Measurements from ENCODE around the gene PDLIM1. TPM values are rescaled to one million over a fixed set of nuclear protein-coding genes. Genes with fewer than 3 reads are reported as not detected.
A peak's percentile ranks its signal among the peaks of the same experiment; 100 is the strongest.

Gene PDLIM1
- total and polyA plus RNA-seq, 2 donors (not counting 1 experiment from before 2014, with no cell fraction given): 24.3 to 390 TPM

- Histone ChIP-seq H3K36me3 (ENCODE audit: control insufficient read depth, insufficient read depth, low read length) (no peaks in the 10 kb centered on the region), H3K4me2 (ENCODE audit: extremely low read depth, insufficient read depth, low read length) (no peak overlapping the region), H3K27me3 (ENCODE audit: control insufficient read depth, insufficient read depth, low read length) (no peaks in the 10 kb centered on the region), H2AFZ (ENCODE audit: low read length) (no peak overlapping the region), H3K27ac (ENCODE audit: insufficient read depth, low read length) (no peak overlapping the region), H3K4me1 (ENCODE audit: control insufficient read depth, extremely low read depth, insufficient read depth, low read length) (peaks cover 5% of the 10 kb centered on the region), H3K9me3 (ENCODE audit: control insufficient read depth, insufficient read depth, low read depth, low read length) (no peaks in the 10 kb centered on the region), H3K4me3 (replicated peaks in 1 of 4; ENCODE audit: control extremely low read depth in 1 of 4, insufficient read depth in 1 of 4, low read depth in 3 of 4, low read length in 4 of 4) (no peak overlapping the region), H3K9ac (ENCODE audit: insufficient read depth, low read length) (no peak overlapping the region), H4K20me1 (ENCODE audit: control insufficient read depth, extremely low read depth, insufficient read depth, low read length) (no peaks in the 10 kb centered on the region), H3K79me2 (ENCODE audit: control insufficient read depth, insufficient read depth, low read length) (no peaks in the 10 kb centered on the region)
- no peak for DNase-seq (ENCODE audit: low read depth in 2 of 2)
- no peak for TF ChIP-seq EZH2 (IDR thresholded peaks at IDR 0.05; ENCODE audit: low read length, missing control alignments)
- TF ChIP-seq, protein P1, sequence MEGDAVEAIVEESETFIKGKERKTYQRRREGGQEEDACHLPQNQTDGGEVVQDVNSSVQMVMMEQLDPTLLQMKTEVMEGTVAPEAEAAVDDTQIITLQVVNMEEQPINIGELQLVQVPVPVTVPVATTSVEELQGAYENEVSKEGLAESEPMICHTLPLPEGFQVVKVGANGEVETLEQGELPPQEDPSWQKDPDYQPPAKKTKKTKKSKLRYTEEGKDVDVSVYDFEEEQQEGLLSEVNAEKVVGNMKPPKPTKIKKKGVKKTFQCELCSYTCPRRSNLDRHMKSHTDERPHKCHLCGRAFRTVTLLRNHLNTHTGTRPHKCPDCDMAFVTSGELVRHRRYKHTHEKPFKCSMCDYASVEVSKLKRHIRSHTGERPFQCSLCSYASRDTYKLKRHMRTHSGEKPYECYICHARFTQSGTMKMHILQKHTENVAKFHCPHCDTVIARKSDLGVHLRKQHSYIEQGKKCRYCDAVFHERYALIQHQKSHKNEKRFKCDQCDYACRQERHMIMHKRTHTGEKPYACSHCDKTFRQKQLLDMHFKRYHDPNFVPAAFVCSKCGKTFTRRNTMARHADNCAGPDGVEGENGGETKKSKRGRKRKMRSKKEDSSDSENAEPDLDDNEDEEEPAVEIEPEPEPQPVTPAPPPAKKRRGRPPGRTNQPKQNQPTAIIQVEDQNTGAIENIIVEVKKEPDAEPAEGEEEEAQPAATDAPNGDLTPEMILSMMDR (conservative IDR thresholded peaks at IDR 0.05 in 1 of 2, IDR thresholded peaks at IDR 0.05 in 1 of 2; ENCODE audit: low read depth in 1 of 2, low read length in 2 of 2): no peak
Measured at GRCh38 chr10:95296764-95297163, 6.0 kb upstream of the PDLIM1 start.

- H3K27ac ChIP-seq (ENCODE audit: insufficient read depth, low read length): no peak overlapping the region
- H3K4me2 ChIP-seq (ENCODE audit: extremely low read depth, insufficient read depth, low read length): peak overlapping the region; percentile 84
- H3K4me1 ChIP-seq (ENCODE audit: control insufficient read depth, extremely low read depth, insufficient read depth, low read length): peaks cover 5% of the 10 kb centered on the region
- H3K9me3 ChIP-seq (ENCODE audit: control insufficient read depth, insufficient read depth, low read depth, low read length): no peaks in the 10 kb centered on the region
- H3K4me3 ChIP-seq (replicated peaks in 1 of 4; ENCODE audit: control extremely low read depth in 1 of 4, insufficient read depth in 1 of 4, low read depth in 3 of 4, low read length in 4 of 4): peak overlapping the region; percentile 34 to 56 (median 42)
- H3K27me3 ChIP-seq (ENCODE audit: control insufficient read depth, insufficient read depth, low read length): no peaks in the 10 kb centered on the region
- H3K79me2 ChIP-seq (ENCODE audit: control insufficient read depth, insufficient read depth, low read length): peaks cover 2% of the 10 kb centered on the region
- peak overlapping the region; percentile 92 for H2AFZ ChIP-seq (ENCODE audit: low read length)
- H4K20me1 ChIP-seq (ENCODE audit: control insufficient read depth, extremely low read depth, insufficient read depth, low read length): no peaks in the 10 kb centered on the region
- H3K36me3 ChIP-seq (ENCODE audit: control insufficient read depth, insufficient read depth, low read length): no peaks in the 10 kb centered on the region
- H3K9ac ChIP-seq (ENCODE audit: insufficient read depth, low read length): peak overlapping the region; percentile 26
- TF ChIP-seq EZH2 (IDR thresholded peaks at IDR 0.05; ENCODE audit: low read length, missing control alignments): no peak
- TF ChIP-seq, protein P1 (conservative IDR thresholded peaks at IDR 0.05 in 1 of 2, IDR thresholded peaks at IDR 0.05 in 1 of 2; ENCODE audit: low read depth in 1 of 2, low read length in 2 of 2): no peak
- DNase-seq (ENCODE audit: low read depth in 2 of 2): peak; percentile 36 to 75
Measured at GRCh38 chr10:95295031-95295755, 4.4 kb upstream of the PDLIM1 start.

GRCh38 chr10:95293631-95294030, 2.8 kb upstream of the PDLIM1 start:
- no peak overlapping the region for H3K4me2 ChIP-seq (ENCODE audit: extremely low read depth, insufficient read depth, low read length)
- H2AFZ ChIP-seq (ENCODE audit: low read length): no peak overlapping the region
- H3K9me3 ChIP-seq (ENCODE audit: control insufficient read depth, insufficient read depth, low read depth, low read length): no peaks in the 10 kb centered on the region
- no peak overlapping the region for H3K9ac ChIP-seq (ENCODE audit: insufficient read depth, low read length)
- H3K36me3 ChIP-seq (ENCODE audit: control insufficient read depth, insufficient read depth, low read length): no peaks in the 10 kb centered on the region
- TF ChIP-seq, protein P1 (conservative IDR thresholded peaks at IDR 0.05 in 1 of 2, IDR thresholded peaks at IDR 0.05 in 1 of 2; ENCODE audit: low read depth in 1 of 2, low read length in 2 of 2): no peak
- TF ChIP-seq EZH2 (IDR thresholded peaks at IDR 0.05; ENCODE audit: low read length, missing control alignments): no peak
- H3K4me1 ChIP-seq (ENCODE audit: control insufficient read depth, extremely low read depth, insufficient read depth, low read length): peaks cover 5% of the 10 kb centered on the region
- no peaks in the 10 kb centered on the region for H3K27me3 ChIP-seq (ENCODE audit: control insufficient read depth, insufficient read depth, low read length)
- H3K4me3 ChIP-seq (replicated peaks in 1 of 4; ENCODE audit: control extremely low read depth in 1 of 4, insufficient read depth in 1 of 4, low read depth in 3 of 4, low read length in 4 of 4): no peak overlapping the region
- no peak for DNase-seq (ENCODE audit: low read depth in 2 of 2)
- no peaks in the 10 kb centered on the region for H4K20me1 ChIP-seq (ENCODE audit: control insufficient read depth, extremely low read depth, insufficient read depth, low read length)
- peaks cover 17% of the 10 kb centered on the region for H3K79me2 ChIP-seq (ENCODE audit: control insufficient read depth, insufficient read depth, low read length)
- H3K27ac ChIP-seq (ENCODE audit: insufficient read depth, low read length): no peak overlapping the region
